ENCODE data around the gene REL.
"Not testable (repeated sequence)": the region's sequence is repeated elsewhere in the genome, so short reads cannot be mapped to it uniquely, and the experiment has no call there.

REL gene

GRCh38 chr2:60881047-60881932 is at the start of gene REL:
TSS of gene REL (plus strand) at chr2:60881574. CDS start at chr2:60881841, 267 bp downstream.
- peak; percentile 90 for DNase-seq (ENCODE audit: low read depth)

GRCh38 chr2:60831921-60832320 is 49.5 kb upstream of the REL start:
- no peak for DNase-seq (ENCODE audit: low read depth)

GRCh38 chr2:60832621-60833020 is 48.8 kb upstream of the REL start:
- DNase-seq (ENCODE audit: low read depth), result no peak

GRCh38 chr2:60834270-60834717 is 47.1 kb upstream of the REL start:
- no peak for DNase-seq (ENCODE audit: low read depth)

- no peak for DNase-seq (ENCODE audit: low read depth)
Observed at GRCh38 chr2:60836491-60836890, 44.9 kb upstream of the REL start.

- no peak for DNase-seq (ENCODE audit: low read depth)
Observed at GRCh38 chr2:60837123-60837522, 44.3 kb upstream of the REL start.

GRCh38 chr2:60838481-60838880 is 42.9 kb upstream of the REL start:
- no peak for DNase-seq (ENCODE audit: low read depth)

- DNase-seq (ENCODE audit: low read depth), result no peak
Observed at GRCh38 chr2:60839126-60839813, 42.1 kb upstream of the REL start.

- no peak for DNase-seq (ENCODE audit: low read depth)
Observed at GRCh38 chr2:60840880-60841279, 40.5 kb upstream of the REL start.

- DNase-seq (ENCODE audit: low read depth), result no peak
Observed at GRCh38 chr2:60843006-60843405, 38.4 kb upstream of the REL start.

- DNase-seq (ENCODE audit: low read depth), result no peak
Observed at GRCh38 chr2:60844105-60844504, 37.3 kb upstream of the REL start.

GRCh38 chr2:60847854-60848253 is 33.5 kb upstream of the REL start:
- DNase-seq (ENCODE audit: low read depth), result no peak

GRCh38 chr2:60849187-60849586 is 32.2 kb upstream of the REL start:
- DNase-seq (ENCODE audit: low read depth), result peak; percentile 41

GRCh38 chr2:60852282-60852860 is 29.0 kb upstream of the REL start:
- no peak for DNase-seq (ENCODE audit: low read depth)

- DNase-seq (ENCODE audit: low read depth), result no peak
Observed at GRCh38 chr2:60853531-60853930, 27.8 kb upstream of the REL start.

- peak; percentile 56 for DNase-seq (ENCODE audit: low read depth)
Observed at GRCh38 chr2:60855989-60856669, 25.2 kb upstream of the REL start.

GRCh38 chr2:60857056-60857455 is 24.3 kb upstream of the REL start:
- DNase-seq (ENCODE audit: low read depth), result no peak

- DNase-seq (ENCODE audit: low read depth), result no peak
Observed at GRCh38 chr2:60858897-60859311, 22.5 kb upstream of the REL start.

GRCh38 chr2:60861736-60862135 is 19.6 kb upstream of the REL start:
- DNase-seq (ENCODE audit: low read depth), result peak; percentile 7

- DNase-seq (ENCODE audit: low read depth), result no peak
Observed at GRCh38 chr2:60862642-60863041, 18.7 kb upstream of the REL start.

GRCh38 chr2:60865361-60865760 is 16.0 kb upstream of the REL start:
- DNase-seq (ENCODE audit: low read depth), result not testable (repeated sequence)

GRCh38 chr2:60867007-60867406 is 14.4 kb upstream of the REL start:
- no peak for DNase-seq (ENCODE audit: low read depth)

All from EH (cell line).